KMS-11 (cell line): ENCODE data around the gene GKN2.
A peak's percentile ranks its signal among the peaks of the same experiment; 100 is the strongest.

Experiments
- H2AFZ ChIP-seq: fragments of 200-600 bp; sonication (generic); 2 replicates; pipeline ENCODE4 v1.6.1; 2016; ENCODE audit warnings: antibody characterized with exemption, mixed run types, low read depth
- H3K27ac ChIP-seq: fragments of 200-600 bp; sonication (generic); 2 replicates; pipeline ENCODE4 v1.6.1; 2016; ENCODE audit warnings: mild to moderate bottlenecking, mixed run types
- H3K27me3 ChIP-seq: fragments of 200-600 bp; sonication (generic); 2 replicates; pipeline ENCODE4 v1.6.1; 2017; ENCODE audit warnings: mild to moderate bottlenecking, low read depth, mixed run types, moderate library complexity; ENCODE audit not compliant: insufficient read depth
- H3K36me3 ChIP-seq: fragments of 200-600 bp; sonication (generic); 2 replicates; pipeline ENCODE4 v1.6.1; 2017; ENCODE audit warnings: mild to moderate bottlenecking, mixed run types; ENCODE audit not compliant: insufficient read depth
- H3K4me1 ChIP-seq: fragments of 200-600 bp; sonication (generic); 2 replicates; pipeline ENCODE4 v1.6.1; 2016; ENCODE audit warnings: mild to moderate bottlenecking, low read depth, mixed run types; ENCODE audit not compliant: poor library complexity, severe bottlenecking
- H3K4me2 ChIP-seq: fragments of 200-600 bp; sonication (generic); 2 replicates; pipeline ENCODE4 v1.7.0; 2016; ENCODE audit warnings: mild to moderate bottlenecking, mixed run types
- H3K4me3 ChIP-seq: fragments of 200-600 bp; sonication (generic); IDR thresholded peaks from 2 replicates; pipeline ENCODE4 v1.6.1; 2017; ENCODE audit warnings: low read depth, low read length, mixed read lengths; ENCODE audit not compliant: insufficient read depth
- H3K79me2 ChIP-seq: fragments of 200-600 bp; sonication (generic); 2 replicates; pipeline ENCODE4 v1.6.1; 2016; ENCODE audit warnings: low read depth, mixed run types; ENCODE audit not compliant: insufficient read depth
- H3K9ac ChIP-seq: fragments of 200-600 bp; sonication (generic); 2 replicates; pipeline ENCODE4 v1.6.1; 2016; ENCODE audit warnings: mild to moderate bottlenecking, mixed run types
- H4K20me1 ChIP-seq: fragments of 200-600 bp; sonication (generic); 2 replicates; pipeline ENCODE4 v1.6.1; 2016; ENCODE audit warnings: mild to moderate bottlenecking, mixed run types; ENCODE audit not compliant: insufficient read depth
- CTCF ChIP-seq: fragments of 200-600 bp; sonication (generic); conservative IDR thresholded peaks from 2 replicates; pipeline ENCODE4 v1.6.1; 2017; ENCODE audit warnings: low read depth, mild to moderate bottlenecking, antibody characterized with exemption, low read length, moderate library complexity, mixed read lengths

The GKN2 gene

GRCh38 chr2:68931799-68932198 is 20.9 kb downstream of the GKN2 start:
- H3K4me3 ChIP-seq = no peak overlapping the region
- H3K9ac ChIP-seq = no peak overlapping the region

GRCh38 chr2:68931149-68931711 is 21.5 kb downstream of the GKN2 start:
- no peak for TF ChIP-seq CTCF
- no peaks in the 10 kb centered on the region for H3K4me1 ChIP-seq
- no peak overlapping the region for H3K4me2 ChIP-seq
- no peaks in the 10 kb centered on the region for H4K20me1 ChIP-seq
- H3K27me3 ChIP-seq = no peaks in the 10 kb centered on the region
- no peak overlapping the region for H3K9ac ChIP-seq
- no peaks in the 10 kb centered on the region for H3K36me3 ChIP-seq
- H2AFZ ChIP-seq = no peak overlapping the region
- no peak overlapping the region for H3K4me3 ChIP-seq
- H3K27ac ChIP-seq = no peak overlapping the region
- H3K79me2 ChIP-seq = no peaks in the 10 kb centered on the region

More at GRCh38 chr2:68931799-68932198, 20.9 kb downstream of the GKN2 start:
- H3K4me1 ChIP-seq = no peaks in the 10 kb centered on the region
- no peak overlapping the region for H3K27ac ChIP-seq
- no peaks in the 10 kb centered on the region for H3K79me2 ChIP-seq
- no peak for TF ChIP-seq CTCF
- H3K27me3 ChIP-seq = no peaks in the 10 kb centered on the region
- no peaks in the 10 kb centered on the region for H3K36me3 ChIP-seq
- no peaks in the 10 kb centered on the region for H4K20me1 ChIP-seq
- H3K4me2 ChIP-seq = no peak overlapping the region
- H2AFZ ChIP-seq = no peak overlapping the region

GRCh38 chr2:68926796-68927195 is 25.9 kb downstream of the GKN2 start:
- no peaks in the 10 kb centered on the region for H3K27me3 ChIP-seq
- no peaks in the 10 kb centered on the region for H4K20me1 ChIP-seq
- H3K4me2 ChIP-seq = no peak overlapping the region
- H3K4me3 ChIP-seq = no peak overlapping the region
- H3K27ac ChIP-seq = no peak overlapping the region
- H3K79me2 ChIP-seq = no peaks in the 10 kb centered on the region
- H3K9ac ChIP-seq = no peak overlapping the region
- H3K36me3 ChIP-seq = no peaks in the 10 kb centered on the region
- TF ChIP-seq CTCF = no peak
- peaks cover 4% of the 10 kb centered on the region for H3K4me1 ChIP-seq
- H2AFZ ChIP-seq = no peak overlapping the region

GRCh38 chr2:68925295-68925896 is 27.3 kb downstream of the GKN2 start:
- Histone ChIP-seq H3K4me2 (no peak overlapping the region), H3K36me3 (no peaks in the 10 kb centered on the region), H2AFZ (0 out of 2 replicates have a peak overlapping the region, but pooled peaks have one; percentile 5), H4K20me1 (no peaks in the 10 kb centered on the region), H3K79me2 (no peaks in the 10 kb centered on the region), H3K4me1 (peaks cover 4% of the 10 kb centered on the region), H3K27me3 (no peaks in the 10 kb centered on the region), H3K9ac (no peak overlapping the region), H3K27ac (no peak overlapping the region), H3K4me3 (no peak overlapping the region)
- TF ChIP-seq CTCF = peak; percentile 95
